ENCODE results near the gene MAPKAPK5. TPM values are rescaled to one million over a fixed set of nuclear protein-coding genes. Genes with fewer than 3 reads are reported as not detected.

Gene MAPKAPK5
- total and polyA plus RNA-seq, 9 of the 15 experiments (the other 6 are each of a cell fraction or from before 2014, with no cell fraction given): 11.6 to 72.1 (median 60.4) TPM

DNA sequence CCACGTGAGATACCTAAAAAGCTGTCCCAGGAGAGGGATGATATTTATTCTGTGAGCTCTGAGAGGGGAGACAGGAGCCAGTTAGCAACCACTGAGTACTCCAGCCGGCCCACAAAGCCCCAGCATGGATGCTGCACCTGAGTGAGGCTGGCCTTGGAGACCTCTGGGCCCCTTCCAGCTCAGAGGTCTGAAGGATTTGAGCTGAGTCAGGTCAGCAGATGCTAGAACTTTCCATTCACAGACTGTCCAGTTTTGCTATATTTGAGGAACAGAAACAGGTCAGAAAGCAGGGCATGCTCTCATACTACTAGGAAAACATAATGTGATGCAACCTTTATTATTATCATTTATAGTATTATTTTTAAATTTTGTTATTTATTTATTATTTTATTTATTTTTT lies 15.0 kb upstream of the MAPKAPK5 start:
- FAIRE-seq: no peak
- Histone ChIP-seq H3K4me2 (ENCODE audit: insufficient read depth, low read length) (no peak overlapping the region), H4K20me1 (replicated peaks; ENCODE audit: control insufficient read depth, insufficient read depth, low read length) (no peaks in the 10 kb centered on the region), H3K36me3 (ENCODE audit: control insufficient read depth, insufficient read depth, low read length) (no peaks in the 10 kb centered on the region), H3K4me3 (no peak overlapping the region), H3K4me1 (replicated peaks in 1 of 2; ENCODE audit: control insufficient read depth in 2 of 2, insufficient read depth in 2 of 2, low read length in 2 of 2) (peaks cover 0 to 3% of the 10 kb centered on the region in 2 experiments; a peak in 2 of 5 replicates), H2AFZ (ENCODE audit: low read depth, low read length) (no peak overlapping the region), H3K9ac (ENCODE audit: insufficient read depth in 1 of 2, low read depth in 2 of 2, low read length in 2 of 2) (0 out of 4 replicates have a peak overlapping the region, but pooled peaks of 1 of the 2 experiments have one; percentile 4), H3K27ac (ENCODE audit: extremely low read depth, low read depth, low read length) (no peak overlapping the region), H3K9me1 (ENCODE audit: control insufficient read depth, insufficient read depth, low read length) (no peaks in the 10 kb centered on the region), H3K27me3 (ENCODE audit: control insufficient read depth in 2 of 2, insufficient read depth in 2 of 2, low read length in 2 of 2) (peaks cover 0 to 3% of the 10 kb centered on the region in 2 experiments; a peak in 2 of 5 replicates), H3K79me2 (ENCODE audit: control insufficient read depth, insufficient read depth, low read length) (no peaks in the 10 kb centered on the region), H3K9me3 (replicated peaks; ENCODE audit: control insufficient read depth, insufficient read depth, low read depth, low read length) (peaks cover 3% of the 10 kb centered on the region)
- no peak; the same call in 2 of the 3 replicates for ATAC-seq
- BruUV-seq (replicated peaks): no TSS peak
- TF ChIP-seq FOXK2 (conservative IDR thresholded peaks at IDR 0.05 in 1 of 2, IDR thresholded peaks at IDR 0.05 in 1 of 2; ENCODE audit: low read depth in 2 of 2) (no peak), ZNF316 (IDR thresholded peaks at IDR 0.05) (peak; percentile 19; the same call in 1 of the 2 replicates), PREB (CRISPR knock-in tag; IDR thresholded peaks at IDR 0.05) (no peak), C11orf30 (IDR thresholded peaks at IDR 0.05; ENCODE audit: low read depth) (peak; percentile 18; the same call in 1 of the 2 replicates)
- TF ChIP-seq, protein P1, sequence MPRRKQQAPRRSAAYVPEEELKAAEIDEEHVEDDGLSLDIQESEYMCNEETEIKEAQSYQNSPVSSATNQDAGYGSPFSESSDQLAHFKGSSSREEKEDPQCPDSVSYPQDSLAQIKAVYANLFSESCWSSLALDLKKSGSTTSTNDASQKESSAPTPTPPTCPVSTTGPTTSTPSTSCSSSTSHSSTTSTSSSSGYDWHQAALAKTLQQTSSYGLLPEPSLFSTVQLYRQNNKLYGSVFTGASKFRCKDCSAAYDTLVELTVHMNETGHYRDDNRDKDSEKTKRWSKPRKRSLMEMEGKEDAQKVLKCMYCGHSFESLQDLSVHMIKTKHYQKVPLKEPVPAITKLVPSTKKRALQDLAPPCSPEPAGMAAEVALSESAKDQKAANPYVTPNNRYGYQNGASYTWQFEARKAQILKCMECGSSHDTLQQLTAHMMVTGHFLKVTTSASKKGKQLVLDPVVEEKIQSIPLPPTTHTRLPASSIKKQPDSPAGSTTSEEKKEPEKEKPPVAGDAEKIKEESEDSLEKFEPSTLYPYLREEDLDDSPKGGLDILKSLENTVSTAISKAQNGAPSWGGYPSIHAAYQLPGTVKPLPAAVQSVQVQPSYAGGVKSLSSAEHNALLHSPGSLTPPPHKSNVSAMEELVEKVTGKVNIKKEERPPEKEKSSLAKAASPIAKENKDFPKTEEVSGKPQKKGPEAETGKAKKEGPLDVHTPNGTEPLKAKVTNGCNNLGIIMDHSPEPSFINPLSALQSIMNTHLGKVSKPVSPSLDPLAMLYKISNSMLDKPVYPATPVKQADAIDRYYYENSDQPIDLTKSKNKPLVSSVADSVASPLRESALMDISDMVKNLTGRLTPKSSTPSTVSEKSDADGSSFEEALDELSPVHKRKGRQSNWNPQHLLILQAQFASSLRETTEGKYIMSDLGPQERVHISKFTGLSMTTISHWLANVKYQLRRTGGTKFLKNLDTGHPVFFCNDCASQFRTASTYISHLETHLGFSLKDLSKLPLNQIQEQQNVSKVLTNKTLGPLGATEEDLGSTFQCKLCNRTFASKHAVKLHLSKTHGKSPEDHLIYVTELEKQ (CRISPR knock-in tag; IDR thresholded peaks at IDR 0.05): no peak
- 19% methylated on average over 2 of the region's 2 CpGs for WGBS (ENCODE audit: insufficient coverage, low coverage, missing lambda C conversion rate)
- intact Hi-C loops (cut with micrococcal nuclease) (loop anchor here (5.0 to 10.0 kb wide), 2 partner anchors 88 to 205 kb away; no protein-coding TSS in a partner anchor), in situ Hi-C loops (cut with MboI) (no loop called here)
- ChIA-PET CTCF (ENCODE audit: low intra/inter-chr PET ratio) (no interaction called here), POLR2A (interaction anchor here (0.6 to 1.0 kb wide), 6 partner anchors 12 to 204 kb away, joined by 3 to 4 read pairs (median 3); no protein-coding TSS in a partner anchor)
- DNase-seq (ENCODE audit: extremely low read depth in 1 of 4, low spot score in 3 of 4): no peak
